HG02943 (cell line): ENCODE results near the gene CASP8AP2.
"Not testable (repeated sequence)": the region's sequence is repeated elsewhere in the genome, so short reads cannot be mapped to it uniquely, and the experiment has no call there.

ENCODE experiments used
- ATAC-seq: cut with Tn5 transposase; IDR thresholded peaks from one replicate; pipeline ENCODE4 v1.9.1; 2021; ENCODE audit warnings: mild to moderate bottlenecking, low read depth, moderate library complexity; ENCODE audit not compliant: unreplicated experiment

CASP8AP2 gene

GRCh38 chr6:89819336-89820130 is 10.1 kb upstream of the CASP8AP2 start, which contains the start of gene MDN1:
Gene MDN1 (minus strand): TSS chr6:89819794. CDS start chr6:89819607, 187 bp downstream.
- ATAC-seq: peak; percentile 84

- no peak for ATAC-seq
These were observed 3.6 kb upstream of the CASP8AP2 start for GRCh38 chr6:89826029-89826528.

GRCh38 chr6:89828475-89828987 is 1.1 kb upstream of the CASP8AP2 start:
- not testable (repeated sequence) for ATAC-seq

GRCh38 chr6:89828988-89829471 is 650 bp upstream of the CASP8AP2 start:
- ATAC-seq: peak; percentile 38

- ATAC-seq: no peak
These were observed 610 bp downstream of the CASP8AP2 start for GRCh38 chr6:89830170-89830809.

GRCh38 chr6:89834884-89835792 is 5.5 kb downstream of the CASP8AP2 start:
- peak; percentile 96 for ATAC-seq

GRCh38 chr6:89836639-89837222 is 7.1 kb downstream of the CASP8AP2 start:
- ATAC-seq: no peak

- no peak for ATAC-seq
These were observed 10.9 kb downstream of the CASP8AP2 start for GRCh38 chr6:89840538-89840937.

- no peak for ATAC-seq
These were observed 12.5 kb downstream of the CASP8AP2 start for GRCh38 chr6:89842228-89842627.

- no peak for ATAC-seq
These were observed 13.4 kb downstream of the CASP8AP2 start for GRCh38 chr6:89843070-89843469.

GRCh38 chr6:89847513-89847912 is 17.8 kb downstream of the CASP8AP2 start:
- ATAC-seq: not testable (repeated sequence)

- no peak for ATAC-seq
These were observed 23.4 kb downstream of the CASP8AP2 start for GRCh38 chr6:89853068-89853467.

- no peak for ATAC-seq
These were observed 28.4 kb downstream of the CASP8AP2 start for GRCh38 chr6:89858041-89858440.

GRCh38 chr6:89859744-89860143 is 30.1 kb downstream of the CASP8AP2 start:
- no peak for ATAC-seq

GRCh38 chr6:89862273-89862672 is 32.6 kb downstream of the CASP8AP2 start:
- ATAC-seq: peak; percentile 55

- ATAC-seq: no peak
These were observed 33.0 kb downstream of the CASP8AP2 start for GRCh38 chr6:89862698-89863097.

- ATAC-seq: no peak
These were observed 36.5 kb downstream of the CASP8AP2 start for GRCh38 chr6:89866024-89866678.

- no peak for ATAC-seq
These were observed 44.0 kb downstream of the CASP8AP2 start for GRCh38 chr6:89873721-89874120.

- ATAC-seq: no peak
These were observed 44.8 kb downstream of the CASP8AP2 start for GRCh38 chr6:89874438-89874837.
